ENCODE results near the gene CTIF.

Gene CTIF

DNA sequence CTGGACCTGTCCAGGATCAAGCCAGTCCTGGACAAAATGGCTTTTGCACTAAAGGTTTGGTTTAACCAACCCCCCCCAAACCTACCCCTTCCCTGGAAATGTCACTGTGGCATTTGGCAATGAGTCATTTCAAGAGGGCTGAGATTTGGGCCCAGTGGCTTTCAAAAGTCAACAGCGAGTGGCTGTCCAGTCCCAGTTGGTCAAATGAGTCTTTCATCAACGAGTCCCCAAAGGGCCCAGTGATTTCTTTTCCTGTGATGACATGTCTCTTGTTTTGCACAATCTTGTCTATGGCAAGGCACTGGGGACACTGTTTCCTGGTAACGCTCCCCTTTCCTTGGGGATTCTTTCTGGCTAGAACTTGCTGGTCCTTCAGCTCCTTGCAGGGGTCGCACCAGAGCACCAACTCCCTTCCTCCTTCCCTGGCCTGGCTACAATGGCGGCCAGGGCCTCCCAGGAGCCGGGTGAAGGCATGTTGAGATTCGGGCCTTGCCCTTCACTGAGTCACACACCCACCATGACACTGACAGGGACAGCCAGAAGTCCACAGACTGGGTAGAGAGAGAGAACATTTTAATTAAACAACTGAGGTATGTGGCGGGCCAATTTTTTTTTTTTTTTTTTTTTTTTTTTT, 324.7 kb downstream of the CTIF start:
- no peak for TF ChIP-seq CTCF (IDR thresholded peaks at IDR 0.05; ENCODE audit: extremely low read depth, missing control alignments)

DNA sequence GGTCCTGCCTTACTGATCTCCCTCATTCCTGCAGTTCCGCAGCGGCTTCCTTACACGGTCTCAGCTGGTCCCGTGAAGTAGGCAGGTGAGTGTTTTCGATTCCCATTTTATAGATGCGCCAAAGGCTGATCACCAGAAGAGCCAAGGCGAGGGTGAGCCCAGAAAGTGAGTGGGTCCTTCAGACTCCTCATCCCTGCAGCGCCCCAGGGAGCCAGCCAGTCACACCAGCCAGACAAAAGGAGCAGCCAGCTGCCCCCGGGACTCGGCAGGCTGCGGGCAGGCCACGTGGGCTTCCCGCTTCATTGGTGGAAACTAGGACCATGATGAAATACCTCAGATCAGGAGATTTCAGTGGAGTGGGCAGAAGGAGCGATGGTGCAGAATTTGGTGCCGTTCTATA, 326.0 kb downstream of the CTIF start:
- no peak for DNase-seq (ENCODE audit: low spot score)
- no peak for TF ChIP-seq CTCF (IDR thresholded peaks at IDR 0.05; ENCODE audit: extremely low read depth, missing control alignments)

More for the DNA sequence above, 324.7 kb downstream of the CTIF start:
- no peak for DNase-seq (ENCODE audit: low spot score)

DNA sequence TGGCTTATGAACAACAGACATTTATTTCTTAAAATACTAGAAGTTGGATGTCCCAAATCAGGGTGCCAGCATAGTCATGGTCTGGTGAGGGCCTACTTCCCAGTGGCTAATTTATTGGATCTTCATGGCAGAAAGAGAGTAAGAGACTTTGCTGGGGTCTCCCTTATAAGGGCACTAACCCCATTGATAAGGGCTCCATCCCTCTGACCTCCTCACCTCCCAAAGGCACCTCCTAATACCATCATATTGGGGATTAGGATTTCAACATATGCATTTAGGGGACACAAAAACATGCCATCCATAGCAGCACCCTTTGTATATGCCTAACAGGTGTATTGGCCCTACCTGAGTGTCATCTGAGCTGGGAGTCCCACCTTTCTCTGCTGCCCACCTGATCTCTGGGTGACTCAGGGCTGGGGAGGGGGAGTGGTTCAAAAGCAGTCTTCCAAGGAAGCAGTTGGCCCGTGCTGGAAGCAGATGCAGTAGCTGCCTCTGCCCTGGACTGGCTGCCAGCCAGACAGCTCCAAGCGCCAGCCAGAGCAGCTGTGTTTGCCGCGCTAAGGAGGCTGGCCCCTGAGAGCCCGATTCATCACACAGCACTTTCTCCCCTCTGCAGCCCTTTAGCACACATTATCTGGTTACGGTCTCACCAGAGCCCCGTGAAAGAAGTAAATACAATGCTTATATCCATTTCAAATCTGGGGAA, 327.4 kb downstream of the CTIF start:
- TF ChIP-seq CTCF (IDR thresholded peaks at IDR 0.05; ENCODE audit: extremely low read depth, missing control alignments) = no peak
- no peak for DNase-seq (ENCODE audit: low spot score)

DNA sequence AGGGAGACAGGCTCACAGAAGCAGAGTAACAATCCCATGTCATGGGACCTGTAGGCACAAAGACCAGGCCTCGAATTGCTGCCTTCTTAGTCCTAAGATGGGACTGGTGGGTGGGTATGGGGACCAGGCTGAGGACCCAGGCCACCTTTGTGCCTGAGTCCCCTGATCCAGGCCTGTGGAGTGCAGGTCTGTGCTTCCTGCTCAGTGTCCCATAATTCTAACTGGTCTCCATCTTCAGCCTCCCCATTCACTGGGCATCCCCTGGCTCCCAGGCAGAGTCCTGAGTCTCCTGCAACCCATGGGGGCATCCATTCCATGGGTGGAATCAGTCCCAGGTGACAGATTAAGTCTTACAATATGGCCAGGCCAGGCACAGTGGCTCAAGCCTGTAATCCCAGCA, 328.0 kb downstream of the CTIF start:
- no peak for TF ChIP-seq CTCF (IDR thresholded peaks at IDR 0.05; ENCODE audit: extremely low read depth, missing control alignments)
- no peak for DNase-seq (ENCODE audit: low spot score)

GRCh38 chr18:48867978-48868377, 329.1 kb downstream of the CTIF start:
- TF ChIP-seq CTCF (IDR thresholded peaks at IDR 0.05; ENCODE audit: extremely low read depth, missing control alignments) = no peak
- no peak for DNase-seq (ENCODE audit: low spot score)

DNA sequence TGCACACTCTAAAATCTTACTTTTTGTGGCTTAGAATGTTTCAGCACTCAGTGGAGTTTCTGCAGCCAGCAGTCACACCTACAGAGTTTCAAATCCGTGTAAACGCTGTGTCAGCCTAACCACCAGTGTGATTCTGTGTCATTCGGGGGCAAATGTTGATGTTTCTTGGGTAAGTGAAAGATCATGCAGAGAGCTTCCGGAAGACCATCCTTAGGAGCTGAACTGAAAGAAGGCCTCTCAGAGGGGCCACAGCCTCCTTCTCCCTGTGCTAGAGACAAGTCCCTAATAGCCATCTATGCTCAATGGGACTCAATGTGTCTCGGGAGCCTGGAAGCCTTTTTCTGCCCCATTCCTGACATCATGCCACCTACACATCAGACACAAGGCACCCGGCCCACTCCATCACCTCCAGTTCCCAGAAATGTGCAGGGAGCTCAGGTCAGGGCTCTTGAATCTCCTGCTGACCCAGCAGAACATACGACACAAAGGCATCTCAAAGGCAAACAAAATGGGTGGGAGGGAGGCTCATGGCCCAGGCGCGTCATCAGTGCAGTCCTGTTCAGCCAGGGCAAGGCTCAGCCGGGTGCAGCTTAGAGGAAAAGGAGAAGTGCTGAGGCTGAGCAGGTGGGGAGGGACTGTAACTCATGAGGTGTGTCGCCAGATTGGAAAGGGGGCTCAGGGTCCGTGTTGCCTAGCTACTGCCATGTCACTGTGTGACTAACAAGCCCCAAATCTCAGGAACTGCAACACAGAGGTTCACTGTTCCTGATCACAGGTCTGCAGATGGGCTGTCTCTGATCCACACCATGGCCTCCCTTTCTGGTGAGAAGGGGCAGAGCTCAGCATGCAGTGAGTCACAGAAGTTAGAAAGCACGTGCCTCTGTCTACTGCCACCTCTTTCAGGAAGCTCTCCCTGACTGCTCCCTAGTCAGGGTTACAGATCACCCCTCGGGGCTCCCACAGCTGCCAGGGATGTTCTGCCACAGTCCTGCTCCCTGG, 329.9 kb downstream of the CTIF start:
- no peak for TF ChIP-seq CTCF (IDR thresholded peaks at IDR 0.05; ENCODE audit: extremely low read depth, missing control alignments)
- DNase-seq (ENCODE audit: low spot score) = peak; percentile 88
